ENCODE measurements around the gene USP10.

DNA sequence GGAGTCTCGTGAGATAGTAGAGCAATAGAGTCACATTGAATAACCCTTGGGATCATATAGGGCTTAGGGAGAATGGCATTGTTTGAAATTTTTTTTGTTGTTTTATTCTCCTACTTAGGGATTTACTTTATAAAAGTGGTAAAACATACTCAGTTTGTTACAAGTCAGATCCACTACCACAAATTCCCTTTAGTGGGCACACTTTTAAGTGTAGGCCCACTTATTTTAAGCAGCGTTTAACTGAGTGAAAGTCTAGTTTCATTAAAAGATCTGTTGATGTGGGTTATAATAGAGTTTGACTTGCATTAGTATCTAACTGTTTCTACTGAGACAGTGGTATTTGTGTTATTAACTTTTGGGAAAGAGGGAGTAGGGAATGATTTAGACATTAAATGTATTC is 49.3 kb downstream of the USP10 start:
- TF ChIP-seq CTCF (IDR thresholded peaks at IDR 0.05) (no peak), POLR2A (IDR thresholded peaks at IDR 0.05) (no peak)
